ENCODE results near the gene CASP6.

Gene CASP6

GRCh38 chr4:109750652-109751244 lies 47.5 kb upstream of the CASP6 start:
- no peaks in the 10 kb centered on the region for H3K36me3 ChIP-seq (ENCODE audit: low read length)
- no peaks in the 10 kb centered on the region for H3K9me3 ChIP-seq (ENCODE audit: insufficient read depth, low read length)
- H4K20me1 ChIP-seq (ENCODE audit: low read depth, low read length): no peaks in the 10 kb centered on the region
- no peaks in the 10 kb centered on the region for H3K79me2 ChIP-seq (ENCODE audit: insufficient read depth, low read length)
- H3K9ac ChIP-seq (ENCODE audit: low read length): no peak overlapping the region
- H3K27ac ChIP-seq (ENCODE audit: low read depth, low read length): no peak overlapping the region
- no peaks in the 10 kb centered on the region for H3K27me3 ChIP-seq (ENCODE audit: low read length)
- no peaks in the 10 kb centered on the region for H3K9me2 ChIP-seq (replicated peaks; ENCODE audit: insufficient read depth, low read length)
- no peak overlapping the region for H2AFZ ChIP-seq (ENCODE audit: low read depth, low read length, severe bottlenecking)
- no peaks in the 10 kb centered on the region; the same call in 1 of the 2 replicates for H3F3A ChIP-seq (ENCODE audit: insufficient read depth)
- no peak overlapping the region for H3K4me2 ChIP-seq (ENCODE audit: low read depth, low read length, poor library complexity, severe bottlenecking)
- no peak overlapping the region for H3K4me3 ChIP-seq (ENCODE audit: insufficient read depth, low read length, poor library complexity, severe bottlenecking)
- no peak for TF ChIP-seq EZH2phosphoT487 (conservative IDR thresholded peaks at IDR 0.05; ENCODE audit: low read length)

- TF ChIP-seq CTCF (IDR thresholded peaks at IDR 0.05; ENCODE audit: insufficient read depth, low read length, poor library complexity, severe bottlenecking): no peak
- TF ChIP-seq EZH2phosphoT487 (conservative IDR thresholded peaks at IDR 0.05; ENCODE audit: low read length): no peak
- Histone ChIP-seq H3K9me3 (ENCODE audit: insufficient read depth, low read length) (no peaks in the 10 kb centered on the region), H3K9me2 (replicated peaks; ENCODE audit: insufficient read depth, low read length) (no peaks in the 10 kb centered on the region), H3K27ac (ENCODE audit: low read depth, low read length) (no peak overlapping the region), H2AFZ (ENCODE audit: low read depth, low read length, severe bottlenecking) (no peak overlapping the region), H4K20me1 (ENCODE audit: low read depth, low read length) (no peaks in the 10 kb centered on the region), H3K4me3 (ENCODE audit: insufficient read depth, low read length, poor library complexity, severe bottlenecking) (no peak overlapping the region), H3K9ac (ENCODE audit: low read length) (no peak overlapping the region), H3K4me2 (ENCODE audit: low read depth, low read length, poor library complexity, severe bottlenecking) (no peak overlapping the region), H3K79me2 (ENCODE audit: insufficient read depth, low read length) (no peaks in the 10 kb centered on the region), H3F3A (ENCODE audit: insufficient read depth) (no peaks in the 10 kb centered on the region; the same call in 1 of the 2 replicates), H3K36me3 (ENCODE audit: low read length) (no peaks in the 10 kb centered on the region), H3K27me3 (ENCODE audit: low read length) (no peaks in the 10 kb centered on the region)
These were observed 46.3 kb upstream of the CASP6 start for GRCh38 chr4:109749388-109750082.

- H3K36me3 ChIP-seq (ENCODE audit: low read length): no peaks in the 10 kb centered on the region
- H3K9me3 ChIP-seq (ENCODE audit: insufficient read depth, low read length): no peaks in the 10 kb centered on the region
- TF ChIP-seq EZH2phosphoT487 (conservative IDR thresholded peaks at IDR 0.05; ENCODE audit: low read length) (no peak), CTCF (IDR thresholded peaks at IDR 0.05; ENCODE audit: insufficient read depth, low read length, poor library complexity, severe bottlenecking) (no peak)
- no peak overlapping the region for H3K4me2 ChIP-seq (ENCODE audit: low read depth, low read length, poor library complexity, severe bottlenecking)
- no peaks in the 10 kb centered on the region for H3K79me2 ChIP-seq (ENCODE audit: insufficient read depth, low read length)
- H3K9me2 ChIP-seq (replicated peaks; ENCODE audit: insufficient read depth, low read length): no peaks in the 10 kb centered on the region
- no peak overlapping the region for H3K4me3 ChIP-seq (ENCODE audit: insufficient read depth, low read length, poor library complexity, severe bottlenecking)
- no peak overlapping the region for H3K27ac ChIP-seq (ENCODE audit: low read depth, low read length)
- H3F3A ChIP-seq (ENCODE audit: insufficient read depth): no peaks in the 10 kb centered on the region; the same call in 1 of the 2 replicates
- H2AFZ ChIP-seq (ENCODE audit: low read depth, low read length, severe bottlenecking): no peak overlapping the region
- H4K20me1 ChIP-seq (ENCODE audit: low read depth, low read length): no peaks in the 10 kb centered on the region
- H3K27me3 ChIP-seq (ENCODE audit: low read length): no peaks in the 10 kb centered on the region
- H3K9ac ChIP-seq (ENCODE audit: low read length): no peak overlapping the region
These were observed 44.9 kb upstream of the CASP6 start for GRCh38 chr4:109748114-109748513.

- no peaks in the 10 kb centered on the region for H3K36me3 ChIP-seq (ENCODE audit: low read length)
- H3K9me2 ChIP-seq (replicated peaks; ENCODE audit: insufficient read depth, low read length): no peaks in the 10 kb centered on the region
- H3K4me3 ChIP-seq (ENCODE audit: insufficient read depth, low read length, poor library complexity, severe bottlenecking): no peak overlapping the region
- no peaks in the 10 kb centered on the region for H3K9me3 ChIP-seq (ENCODE audit: insufficient read depth, low read length)
- no peaks in the 10 kb centered on the region for H3F3A ChIP-seq (ENCODE audit: insufficient read depth)
- no peak overlapping the region for H3K9ac ChIP-seq (ENCODE audit: low read length)
- no peak for TF ChIP-seq EZH2phosphoT487 (conservative IDR thresholded peaks at IDR 0.05; ENCODE audit: low read length)
- TF ChIP-seq CTCF (IDR thresholded peaks at IDR 0.05; ENCODE audit: insufficient read depth, low read length, poor library complexity, severe bottlenecking): no peak
- no peaks in the 10 kb centered on the region for H4K20me1 ChIP-seq (ENCODE audit: low read depth, low read length)
- H3K79me2 ChIP-seq (ENCODE audit: insufficient read depth, low read length): no peaks in the 10 kb centered on the region
- H3K27ac ChIP-seq (ENCODE audit: low read depth, low read length): no peak overlapping the region
- H3K4me2 ChIP-seq (ENCODE audit: low read depth, low read length, poor library complexity, severe bottlenecking): no peak overlapping the region
- H2AFZ ChIP-seq (ENCODE audit: low read depth, low read length, severe bottlenecking): no peak overlapping the region
- no peaks in the 10 kb centered on the region for H3K27me3 ChIP-seq (ENCODE audit: low read length)
These were observed 43.5 kb upstream of the CASP6 start for GRCh38 chr4:109746728-109747127.
